Raji (cell line): Measurements from ENCODE around the gene DNAH3.

ENCODE experiments used
- POLR2A ChIP-seq: IDR thresholded peaks from 2 replicates; pipeline ENCODE4 v1.6.1; 2011; ENCODE audit warnings: low read depth, low read length, control low read depth; ENCODE audit not compliant: insufficient read depth

DNAH3 gene

DNA sequence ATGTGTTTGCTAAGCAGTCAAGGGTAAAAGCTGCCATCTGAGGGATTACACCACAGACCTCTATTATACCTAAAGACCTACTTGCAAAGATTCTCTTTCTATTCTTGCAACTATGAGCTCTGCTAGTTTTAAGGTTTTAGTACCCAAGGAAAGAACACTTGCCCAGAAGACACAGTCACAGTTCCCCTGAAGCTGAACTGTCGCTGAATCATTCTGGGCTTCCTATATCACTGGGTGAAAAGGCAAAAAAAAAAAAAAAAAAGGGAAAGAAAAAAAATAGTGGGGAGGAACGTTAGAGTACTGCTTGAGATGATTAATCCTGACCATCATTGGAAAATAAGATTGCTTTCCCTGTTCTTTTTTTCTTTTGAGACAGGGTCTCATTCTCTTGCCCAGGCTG, 212.2 kb downstream of the DNAH3 start:
- TF ChIP-seq POLR2A: no peak

DNA sequence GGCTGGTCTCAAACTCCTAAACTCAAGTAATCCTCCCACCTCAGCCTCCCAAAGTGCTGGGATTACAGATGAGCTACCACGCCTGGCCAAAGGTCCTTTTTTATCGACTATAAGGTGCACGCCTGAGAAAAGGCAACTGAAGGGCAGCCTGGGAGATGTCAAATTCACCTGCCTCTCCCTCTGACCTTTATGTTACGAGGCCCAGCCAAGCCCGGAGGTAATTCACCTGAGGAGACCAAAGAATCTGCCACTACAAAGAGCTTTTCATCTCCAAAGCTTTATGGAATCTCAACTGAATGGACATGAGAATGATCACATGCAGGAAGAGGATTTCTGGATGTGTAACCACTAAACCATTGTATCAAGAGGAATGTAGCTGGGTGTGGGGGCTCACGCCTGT, 212.9 kb downstream of the DNAH3 start:
- no peak for TF ChIP-seq POLR2A

DNA sequence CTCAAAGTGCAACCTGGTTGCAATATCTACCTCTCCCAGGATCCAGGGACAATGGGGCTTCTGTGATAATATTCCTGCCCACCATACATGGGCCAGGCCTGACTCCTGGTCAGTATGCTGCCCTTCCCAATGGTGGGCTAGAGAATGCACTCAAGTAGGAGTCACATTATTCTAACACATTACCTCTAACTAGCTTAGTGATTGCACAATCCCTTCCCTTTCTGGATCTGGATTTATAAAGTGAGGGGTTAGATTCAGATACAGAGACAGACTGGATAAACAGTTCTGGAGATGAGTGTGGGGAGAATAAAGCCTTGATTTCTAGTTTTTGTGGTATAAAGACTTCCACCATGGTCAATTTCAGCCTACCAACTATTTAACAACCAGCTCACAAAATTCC, 217.1 kb downstream of the DNAH3 start:
- TF ChIP-seq POLR2A: no peak

DNA sequence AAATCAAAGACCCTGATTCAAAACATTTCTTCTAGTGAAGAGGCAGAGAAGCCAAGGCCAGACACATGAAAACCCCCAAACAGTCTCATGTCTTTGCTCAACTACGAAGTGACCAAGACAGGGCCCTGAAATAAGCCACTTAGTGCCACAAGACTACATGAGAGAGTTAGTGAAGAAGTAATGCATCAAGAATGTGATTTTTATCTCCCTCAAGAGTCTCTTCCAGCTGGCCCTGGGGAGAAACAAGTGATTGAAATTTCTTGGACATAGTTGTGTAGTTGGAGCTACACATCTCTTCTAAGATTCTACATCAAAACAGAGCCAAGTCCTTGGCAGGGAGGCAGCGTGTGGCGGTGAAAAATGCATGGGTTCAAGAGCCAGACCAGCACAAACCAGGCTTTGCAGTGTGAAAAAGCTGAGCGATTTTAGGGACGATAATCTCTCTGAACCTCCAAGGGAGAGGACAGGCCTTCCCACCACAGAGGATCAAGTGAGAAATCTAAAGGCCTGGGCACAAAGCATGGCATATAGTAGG, 219.5 kb downstream of the DNAH3 start:
- no peak for TF ChIP-seq POLR2A

DNA sequence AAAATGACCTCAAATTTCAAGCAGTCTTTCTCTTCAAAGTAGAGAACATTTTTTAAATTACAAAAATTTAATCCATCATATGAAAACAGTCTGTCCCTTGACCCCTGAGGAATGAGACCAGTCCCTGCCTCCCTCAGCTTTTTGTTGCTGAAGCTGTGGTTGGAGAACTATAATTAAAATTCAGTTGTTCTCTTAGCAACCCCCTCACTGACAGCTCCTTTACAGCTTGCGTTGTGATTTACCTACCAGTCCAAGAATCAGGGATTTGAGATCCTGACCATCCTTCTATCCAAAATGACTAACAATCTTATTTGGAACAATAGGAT, 220.3 kb downstream of the DNAH3 start:
- no peak for TF ChIP-seq POLR2A

DNA sequence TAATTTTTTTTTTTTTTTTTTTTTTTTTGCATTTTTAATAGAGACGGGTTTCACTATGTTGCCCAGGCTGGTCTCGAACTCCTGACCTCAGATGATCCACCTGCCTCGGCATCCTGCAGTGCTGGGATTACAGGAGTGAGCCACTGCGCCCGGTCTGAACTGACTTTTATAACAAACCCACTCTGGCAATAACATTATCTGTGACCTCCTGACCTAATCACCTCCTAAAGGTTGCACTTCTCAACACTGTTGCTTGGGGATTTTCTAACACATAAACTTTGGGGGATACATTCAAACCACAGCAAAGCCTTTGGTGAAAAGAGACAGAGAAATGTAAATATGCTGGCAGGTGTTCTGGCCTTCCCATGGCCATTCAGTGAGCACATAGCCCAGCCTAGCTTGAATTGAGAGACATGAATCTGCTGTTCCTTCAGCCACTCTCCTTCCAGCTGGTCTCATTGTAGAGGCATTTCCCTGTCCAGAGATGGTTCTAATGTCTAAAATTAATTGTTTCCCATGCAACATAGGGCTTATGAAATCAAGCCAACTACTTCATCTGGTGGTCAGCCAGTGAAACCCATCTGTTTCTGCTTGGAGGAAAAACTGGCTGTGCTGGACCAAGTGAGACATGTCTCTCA, 221.8 kb downstream of the DNAH3 start:
- TF ChIP-seq POLR2A: no peak

DNA sequence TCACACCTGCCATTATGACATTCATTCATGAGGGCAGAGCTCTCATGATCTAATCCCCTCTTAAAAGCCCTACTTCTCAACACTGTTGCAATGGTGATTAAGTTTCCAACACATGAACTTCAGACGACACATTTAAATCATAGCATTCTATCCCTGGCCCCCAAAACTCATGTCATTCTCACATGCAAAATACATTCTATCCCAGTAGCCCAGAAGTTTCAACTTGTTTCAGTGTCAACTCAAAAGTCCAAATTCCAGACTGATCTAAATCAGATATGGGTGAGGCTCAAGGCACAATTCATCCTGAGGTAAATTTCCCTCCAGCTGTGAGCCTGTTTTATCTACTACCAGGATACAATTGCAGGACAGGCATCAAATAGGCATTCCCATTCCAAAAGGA, 224.9 kb downstream of the DNAH3 start:
- no peak for TF ChIP-seq POLR2A

DNA sequence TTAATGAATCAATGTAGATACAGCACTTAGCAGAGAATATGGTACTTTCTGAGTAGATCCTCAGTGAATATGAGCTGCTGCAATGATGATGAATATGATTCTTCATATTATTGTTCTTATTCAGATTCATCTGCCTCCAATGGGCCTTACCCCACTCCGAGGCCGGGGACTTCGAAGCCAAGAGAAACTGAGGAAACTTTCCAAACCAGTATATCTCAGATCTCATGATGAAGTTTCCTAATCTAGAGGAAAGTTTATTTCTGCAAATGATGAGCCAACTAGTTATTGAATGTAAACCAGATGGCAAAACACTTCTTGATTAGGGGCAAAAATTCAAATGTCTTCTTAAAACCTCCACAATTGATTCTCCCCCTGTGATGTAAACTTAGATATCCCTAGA, 226.8 kb downstream of the DNAH3 start:
- no peak for TF ChIP-seq POLR2A

DNA sequence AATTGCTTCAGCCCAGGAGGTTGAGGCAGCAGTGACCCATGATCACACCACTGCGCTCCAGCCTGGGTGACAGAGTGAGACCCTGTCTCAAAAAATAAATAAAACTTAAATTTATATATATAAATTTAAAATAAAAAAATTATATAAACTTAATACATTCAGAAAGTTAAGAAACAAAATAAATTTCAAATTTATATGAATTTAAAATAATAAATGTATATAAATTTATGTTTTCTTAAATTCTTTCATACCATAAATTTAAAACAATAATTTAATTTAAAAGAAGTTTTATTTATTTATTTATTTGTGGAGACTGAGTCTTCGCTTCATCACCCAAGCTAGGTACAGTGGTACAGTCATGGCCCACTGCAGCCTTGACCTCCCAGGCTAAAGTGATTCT, 229.8 kb downstream of the DNAH3 start:
- no peak for TF ChIP-seq POLR2A

DNA sequence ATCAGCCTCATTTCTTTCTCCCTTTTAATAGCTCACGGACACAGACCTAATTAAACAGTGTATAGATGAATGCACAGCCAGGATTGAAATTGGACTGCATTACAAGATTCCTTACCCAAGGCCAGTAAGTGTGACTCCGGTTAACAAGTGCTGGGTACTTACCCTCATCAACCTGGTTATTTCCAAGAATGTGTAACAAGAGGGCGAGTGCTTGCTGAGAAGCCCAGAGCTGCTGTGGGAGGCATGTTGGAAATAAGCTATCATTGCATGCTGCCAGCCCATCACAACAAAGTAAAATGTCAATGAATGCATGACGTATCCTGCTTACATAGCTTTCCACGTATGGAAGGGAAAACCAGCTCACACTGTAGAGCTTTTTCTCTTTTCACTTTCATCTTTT, 230.6 kb downstream of the DNAH3 start:
- TF ChIP-seq POLR2A: no peak

DNA sequence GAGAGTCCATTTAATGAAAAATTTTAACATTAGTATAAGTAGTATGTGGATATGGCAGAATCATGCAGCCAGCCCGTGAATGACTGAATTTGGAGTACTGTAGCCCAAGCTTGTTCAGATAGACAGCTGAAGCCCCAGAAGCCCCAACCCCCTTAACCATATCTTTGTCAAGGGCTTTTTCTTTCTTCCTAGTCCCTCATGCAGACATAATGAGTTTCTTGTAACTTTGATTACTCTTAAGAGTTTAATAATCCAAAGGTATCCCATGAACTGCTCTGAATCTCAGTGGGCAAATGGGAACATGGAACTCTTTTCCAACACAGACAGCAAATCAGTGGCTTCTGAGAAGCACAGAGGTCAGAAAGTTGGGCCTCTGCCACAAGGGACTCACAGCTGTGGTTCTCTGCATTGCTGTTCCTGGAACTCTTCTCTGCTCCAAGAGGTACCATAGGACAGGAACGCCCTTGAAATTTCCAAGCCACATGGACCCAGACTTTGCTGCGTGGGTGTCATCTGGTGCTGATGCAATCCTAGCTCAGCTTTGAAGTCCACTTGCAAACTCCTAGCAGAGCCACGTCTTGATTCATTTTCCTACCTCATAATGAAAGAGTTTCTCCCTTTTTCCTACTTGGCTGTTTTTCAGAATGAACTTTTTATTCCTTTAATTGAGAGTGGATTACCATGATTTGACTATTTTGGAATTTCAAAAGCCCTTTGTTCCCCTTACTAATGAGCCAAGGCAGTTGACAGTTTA, 232.0 kb downstream of the DNAH3 start:
- no peak for TF ChIP-seq POLR2A

DNA sequence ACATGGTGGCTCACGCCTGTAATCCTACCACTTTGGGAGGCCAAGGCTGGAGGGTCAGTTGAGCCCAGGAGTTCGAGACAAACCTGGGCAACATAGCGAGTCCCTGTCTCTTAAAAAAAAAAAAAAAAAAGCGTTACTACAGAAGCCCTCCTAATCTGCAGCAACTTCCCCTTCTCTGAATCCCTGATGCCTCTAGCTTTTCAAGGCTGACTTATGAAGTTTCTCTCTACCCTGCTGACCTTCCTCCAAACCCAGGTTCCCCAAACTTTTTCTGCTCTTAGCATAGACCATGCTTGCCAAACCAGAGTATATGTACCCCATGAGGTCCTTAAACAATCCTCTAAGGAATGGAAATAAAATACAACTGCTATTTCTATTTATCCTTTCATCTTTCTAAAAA, 233.7 kb downstream of the DNAH3 start:
- no peak for TF ChIP-seq POLR2A

DNA sequence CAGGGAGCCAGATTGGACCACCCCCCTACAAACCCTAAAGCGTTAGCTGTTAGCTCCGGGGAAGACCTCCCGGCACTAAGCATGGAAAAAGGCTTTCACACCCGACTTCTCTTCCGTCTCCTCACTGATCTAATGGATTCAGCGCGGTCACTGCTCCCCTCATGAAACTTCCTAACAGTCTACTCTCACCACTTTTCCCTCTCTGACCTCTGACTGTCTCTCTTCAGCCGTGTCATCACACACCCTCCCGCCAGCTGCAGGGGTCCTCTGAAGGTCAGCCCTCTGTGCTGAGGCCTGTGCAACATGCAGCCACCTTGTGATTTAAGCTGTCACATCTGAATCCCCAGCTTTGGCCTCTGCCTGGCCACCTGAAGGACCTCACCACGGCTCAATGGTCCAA, 234.4 kb downstream of the DNAH3 start:
- no peak for TF ChIP-seq POLR2A

DNA sequence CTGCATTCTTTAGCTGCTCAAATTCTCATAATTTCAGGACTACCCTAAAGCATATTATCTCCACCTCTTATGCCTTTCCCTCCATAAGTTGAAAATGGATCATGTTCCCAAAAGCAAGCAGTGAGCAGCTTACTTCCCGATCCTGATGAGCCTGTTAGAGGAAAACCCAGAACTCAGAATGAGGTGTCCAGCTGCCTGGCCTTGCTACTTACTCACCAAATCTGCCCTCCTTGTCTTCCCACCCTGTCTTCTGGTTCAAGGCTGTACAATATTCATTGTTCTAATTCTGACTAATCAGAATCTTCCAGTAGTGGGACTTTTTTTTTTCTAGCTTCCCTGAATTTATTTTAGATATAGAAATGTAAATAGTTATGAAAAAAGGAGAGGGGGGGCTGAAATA, 239.3 kb downstream of the DNAH3 start:
- no peak for TF ChIP-seq POLR2A

DNA sequence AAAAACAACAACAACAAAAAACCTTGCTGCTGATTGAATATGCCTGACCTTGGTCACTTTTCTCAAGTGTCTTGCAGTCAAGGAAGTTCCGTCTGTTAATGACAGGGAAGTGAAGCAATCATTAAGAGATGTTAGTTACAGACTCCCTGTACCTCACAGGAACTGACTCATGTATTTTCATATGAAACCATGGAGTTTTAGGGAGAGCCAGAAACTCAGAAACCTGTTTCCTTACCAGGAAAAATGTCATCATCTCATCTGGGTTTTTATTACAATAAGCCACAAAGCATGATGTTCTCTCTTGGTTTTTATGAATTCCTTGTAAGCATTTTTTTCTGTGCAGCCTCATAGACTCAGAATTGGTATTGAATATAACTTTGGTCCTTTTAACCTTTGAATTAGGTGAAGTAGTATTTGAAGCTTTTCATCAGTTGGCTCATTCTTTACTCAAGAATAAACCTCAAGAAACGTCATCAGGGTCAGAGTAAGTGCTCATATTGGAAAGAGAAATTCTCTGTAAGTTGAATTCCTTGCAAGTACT, 239.8 kb downstream of the DNAH3 start:
- no peak for TF ChIP-seq POLR2A

DNA sequence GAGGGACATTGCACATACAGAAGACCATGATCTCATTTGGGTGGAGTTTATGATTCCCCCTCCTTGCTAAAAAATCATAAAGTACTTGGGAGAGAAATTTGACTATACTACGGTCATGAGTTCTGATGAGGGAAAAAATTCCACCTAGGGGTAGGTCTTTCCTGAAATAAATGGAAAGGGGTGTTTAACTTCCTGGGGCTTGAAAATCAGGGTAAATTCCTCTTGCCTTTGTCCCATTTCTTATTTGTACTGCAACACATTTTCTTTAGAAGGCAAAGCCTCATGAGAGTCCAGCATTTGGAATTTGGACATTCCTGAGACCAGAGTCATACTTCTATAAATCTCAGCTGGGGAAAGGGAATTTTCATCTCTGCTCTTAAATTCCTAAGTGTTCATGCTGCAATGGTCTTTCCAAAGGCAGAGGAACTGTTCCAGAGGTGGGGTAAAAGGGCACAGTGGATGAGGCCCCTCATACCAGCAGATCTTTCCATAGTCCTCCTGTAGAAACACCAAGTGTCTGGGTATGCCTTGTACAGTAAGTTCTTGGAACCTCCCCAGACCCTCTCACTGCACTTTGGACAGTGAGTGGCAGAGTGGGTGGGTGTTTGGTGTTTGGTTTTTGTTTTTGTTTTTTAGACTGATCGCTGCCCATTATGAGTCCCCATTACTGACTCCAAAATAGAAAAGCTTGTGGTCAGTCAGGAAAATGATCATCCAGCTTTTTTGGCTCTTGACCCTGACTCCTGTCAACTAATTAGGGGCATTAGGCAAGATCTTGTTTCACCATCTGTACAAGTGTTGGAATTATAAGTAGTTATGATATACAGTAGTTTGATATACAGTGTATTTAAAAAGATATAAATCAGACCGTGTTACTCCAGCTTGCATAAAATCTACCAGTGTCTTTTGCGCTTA, 244.0 kb downstream of the DNAH3 start:
- no peak for TF ChIP-seq POLR2A

DNA sequence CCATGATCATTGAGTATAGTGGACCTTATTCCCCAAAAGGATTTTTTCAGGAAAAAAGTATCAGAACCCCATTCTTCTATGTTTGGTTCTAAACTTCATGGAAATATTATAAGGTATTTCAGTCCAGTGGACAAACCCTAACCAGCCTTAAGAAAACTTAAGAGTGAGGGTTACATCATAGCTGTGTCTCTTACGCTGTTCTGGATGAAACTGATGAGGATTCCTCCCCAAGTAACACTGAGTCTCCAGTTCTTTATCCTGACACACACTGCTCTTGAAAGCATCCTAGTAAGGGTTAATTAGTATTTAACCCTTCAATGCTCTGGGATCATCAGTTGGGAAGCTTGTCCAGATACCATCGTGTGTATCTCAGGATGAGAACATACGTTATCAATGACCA, 245.1 kb downstream of the DNAH3 start:
- TF ChIP-seq POLR2A: no peak
